Activated naive CD4-positive, alpha-beta T cell treated with anti-CD3 and anti-CD28 coated beads for 36 hours (primary cell): ENCODE results near the gene RNU1-1. TPM values are rescaled to one million over a fixed set of nuclear protein-coding genes. Genes with fewer than 3 reads are reported as not detected.
A peak's percentile ranks its signal among the peaks of the same experiment; 100 is the strongest.
"Not testable (repeated sequence)": the region's sequence is repeated elsewhere in the genome, so short reads cannot be mapped to it uniquely, and the experiment has no call there.

ENCODE experiments used
- CTCF ChIA-PET: fragments of 350-600 bp; sonication (Branson Sonifier 250); formaldehyde crosslinking; loops from one replicate; lab custom pipeline; 2021; ENCODE audit warnings: antibody characterized with exemption; lab: Charles Lee
- DNase-seq: peaks from one replicate; pipeline ENCODE4 v3.0.0-alpha.2; 2020
- H3K27ac Mint-ChIP-seq: one replicate; pipeline ENCODE4 v1.8.0; 2021; ENCODE audit warnings: mild to moderate bottlenecking, mixed read lengths
- H3K27me3 Mint-ChIP-seq: one replicate; pipeline ENCODE4 v1.8.0; 2021; ENCODE audit warnings: low read depth, mixed read lengths
- H3K36me3 Mint-ChIP-seq: one replicate; pipeline ENCODE4 v1.8.0; 2021; ENCODE audit warnings: low read depth, mixed read lengths
- H3K4me1 Mint-ChIP-seq: one replicate; pipeline ENCODE4 v1.8.0; 2021; ENCODE audit warnings: low read depth, mixed read lengths
- H3K4me3 Mint-ChIP-seq: one replicate; pipeline ENCODE4 v1.8.0; 2021; ENCODE audit warnings: mild to moderate bottlenecking, moderate library complexity, mixed read lengths
- H3K9me3 Mint-ChIP-seq: one replicate; pipeline ENCODE4 v1.8.0; 2021; ENCODE audit warnings: mixed read lengths
- intact Hi-C: fragments of 100-400 bp; cut with micrococcal nuclease; formaldehyde crosslinking; loops from one replicate; pipeline ENCODE4 v1.15.1; 2023
- total RNA-seq, 2 experiments: library from RNA; stranded (reverse); gene quantifications; one replicate each; pipeline ENCODE4 v1.2.3, GENCODE V29; 2021

The RNU1-1 gene
- total RNA-seq, 2 experiments from 2014 or later = 1,341 to 1,386 TPM

DNA sequence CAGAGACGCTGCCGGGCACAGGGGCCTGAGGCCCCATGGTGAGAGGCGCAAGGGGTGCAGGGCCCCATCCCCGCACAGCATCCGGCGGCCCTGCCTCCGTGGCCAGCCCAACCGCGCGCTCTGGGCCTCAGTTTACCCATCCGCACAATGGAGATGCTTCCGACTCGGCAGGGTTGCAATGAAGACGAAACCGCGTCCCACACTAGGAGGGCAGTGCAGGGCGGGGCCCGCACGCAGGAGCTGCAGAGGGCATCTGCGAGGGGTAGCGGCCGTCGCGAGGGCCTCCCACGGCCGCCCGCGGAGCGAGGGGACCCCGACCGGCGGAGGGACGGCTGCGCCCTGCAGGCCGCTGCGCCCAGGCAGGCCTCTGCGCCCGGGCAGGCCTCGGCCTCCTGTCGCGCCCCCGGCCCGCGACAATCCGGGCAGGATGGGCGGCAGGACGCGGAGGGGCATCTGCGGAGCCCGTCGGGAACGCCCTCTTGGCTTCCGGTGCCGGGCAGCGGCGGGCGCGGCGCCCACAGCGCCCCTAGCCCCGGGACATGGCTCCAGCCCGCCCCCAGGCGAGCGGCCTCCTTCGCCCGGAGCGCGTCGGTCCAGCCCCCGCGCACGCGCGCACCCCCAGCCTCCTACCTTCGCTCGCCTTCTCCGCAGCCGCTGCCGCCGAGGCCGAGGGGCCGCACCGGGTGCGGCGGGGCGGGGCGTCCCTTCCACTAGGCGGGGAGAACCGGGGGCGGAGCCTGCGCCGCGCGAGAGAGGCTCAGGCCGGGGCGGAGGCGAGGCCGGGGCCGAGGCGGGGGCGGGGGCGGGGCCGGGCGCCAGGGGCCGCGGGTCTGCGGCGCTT, 15.3 kb downstream of the RNU1-1 start:
- peaks cover 13% of the 10 kb centered on the region for H3K4me1 Mint-ChIP-seq
- no peak overlapping the region for H3K27ac Mint-ChIP-seq
- CTCF ChIA-PET = no interaction called here

GRCh38 chr1:16498047-16498446, 16.0 kb downstream of the RNU1-1 start:
- H3K9me3 Mint-ChIP-seq, DNase-seq, H3K27ac Mint-ChIP-seq, H3K27me3 Mint-ChIP-seq, CTCF ChIA-PET, H3K36me3 Mint-ChIP-seq: not testable (repeated sequence)
- Mint-ChIP-seq H3K4me3 (peak overlapping the region; percentile 77), H3K4me1 (peaks cover 15% of the 10 kb centered on the region)
- intact Hi-C loops = loop anchor here (5.0 to 10.0 kb wide), 2 partner anchors 56 to 263 kb away; partner anchors contain the start of genes CPLANE2 and NECAP2

More for the DNA sequence above, 15.3 kb downstream of the RNU1-1 start:
- Mint-ChIP-seq H3K27me3 (no peaks in the 10 kb centered on the region), H3K4me3 (peak overlapping the region; percentile 77), H3K36me3 (no peaks in the 10 kb centered on the region), H3K9me3 (no peaks in the 10 kb centered on the region)
- DNase-seq = peak; percentile 88
- intact Hi-C loops = loop anchor here (1.0 to 10.0 kb wide), 3 partner anchors 56 to 264 kb away; partner anchors contain the start of genes CPLANE2, NECAP2 and SZRD1

DNA sequence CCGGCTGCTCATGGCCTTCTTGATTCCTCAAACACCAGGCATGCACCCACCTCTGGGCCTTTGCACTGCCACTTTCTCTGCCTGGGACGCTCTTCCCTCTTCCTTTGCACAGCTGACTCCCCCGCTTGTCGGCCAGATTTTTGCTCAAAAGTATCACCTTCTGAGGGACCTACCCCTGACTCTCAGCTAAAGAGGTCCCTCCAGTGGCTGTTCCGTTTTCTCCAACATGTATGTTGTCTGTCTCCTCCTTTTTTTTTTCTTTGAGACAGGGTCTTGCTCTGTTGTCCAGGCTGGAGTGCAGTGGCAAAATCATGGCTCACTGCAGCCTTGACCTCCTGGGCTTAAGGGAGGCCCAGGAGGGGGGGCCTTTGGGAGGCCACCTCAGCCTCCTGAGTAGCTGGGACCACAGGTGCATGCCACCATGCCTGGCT, 16.6 kb downstream of the RNU1-1 start:
- Mint-ChIP-seq H3K4me3 (peak overlapping the region; percentile 77), H3K4me1 (peaks cover 20% of the 10 kb centered on the region)
- not testable (repeated sequence) for H3K27ac Mint-ChIP-seq, H3K9me3 Mint-ChIP-seq, H3K27me3 Mint-ChIP-seq, H3K36me3 Mint-ChIP-seq
- peak; percentile 36 for DNase-seq
- CTCF ChIA-PET = interaction anchor here (0.6 to 0.7 kb wide), 3 partner anchors 96 to 370 kb away, joined by 3 to 4 read pairs (median 3); no protein-coding TSS in a partner anchor
- intact Hi-C loops = loop anchor here (5.0 to 10.0 kb wide), 2 partner anchors 55 to 263 kb away; partner anchors contain the start of genes CPLANE2 and NECAP2

GRCh38 chr1:16493731-16494130, 20.4 kb downstream of the RNU1-1 start:
- H3K4me1 Mint-ChIP-seq = peaks cover 19% of the 10 kb centered on the region
- H3K27ac Mint-ChIP-seq, DNase-seq, H3K4me3 Mint-ChIP-seq, H3K27me3 Mint-ChIP-seq, H3K9me3 Mint-ChIP-seq, CTCF ChIA-PET, H3K36me3 Mint-ChIP-seq: not testable (repeated sequence)
- intact Hi-C loops = loop anchor here (10.0 kb wide), 1 partner anchor 259 kb away; the partner anchor contains the start of gene CPLANE2

DNA sequence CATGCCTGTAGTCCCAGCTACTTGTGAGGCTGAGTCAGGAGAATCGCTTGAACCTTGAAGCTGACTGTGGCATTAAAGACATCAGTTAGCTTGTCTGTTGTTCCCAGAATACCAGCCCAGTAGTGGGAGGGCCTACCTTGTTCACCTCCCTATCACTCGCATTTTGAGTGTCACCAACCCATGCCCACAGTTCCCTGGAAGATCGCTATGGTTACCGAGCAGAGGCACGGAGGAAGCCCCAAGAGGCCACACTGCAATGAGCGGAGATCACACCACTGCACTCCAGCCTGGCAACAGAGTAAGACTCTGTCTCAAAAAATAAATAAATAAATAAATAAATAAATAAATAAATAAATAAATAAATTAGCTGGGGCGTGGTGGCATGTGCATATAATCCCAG, 21.1 kb downstream of the RNU1-1 start:
- H3K4me1 Mint-ChIP-seq = peaks cover 17% of the 10 kb centered on the region
- H3K4me3 Mint-ChIP-seq, H3K27me3 Mint-ChIP-seq, CTCF ChIA-PET, H3K9me3 Mint-ChIP-seq, H3K36me3 Mint-ChIP-seq: not testable (repeated sequence)
- peak overlapping the region; percentile 60 for H3K27ac Mint-ChIP-seq
- intact Hi-C loops = loop anchor here (10.0 kb wide), 1 partner anchor 258 kb away; the partner anchor contains the start of gene CPLANE2
- DNase-seq = peak; percentile 74

- Mint-ChIP-seq H3K9me3 (no peaks in the 10 kb centered on the region), H3K4me3 (no peak overlapping the region), H3K27ac (peak overlapping the region; percentile 24), H3K27me3 (no peaks in the 10 kb centered on the region), H3K36me3 (no peaks in the 10 kb centered on the region), H3K4me1 (peaks cover 9% of the 10 kb centered on the region)
- intact Hi-C loops = loop anchor here (10.0 kb wide), 1 partner anchor 256 kb away; the partner anchor contains the start of gene CPLANE2
- DNase-seq = no peak
- CTCF ChIA-PET = no interaction called here
Observed at GRCh38 chr1:16491056-16491675, 22.9 kb downstream of the RNU1-1 start.

DNA sequence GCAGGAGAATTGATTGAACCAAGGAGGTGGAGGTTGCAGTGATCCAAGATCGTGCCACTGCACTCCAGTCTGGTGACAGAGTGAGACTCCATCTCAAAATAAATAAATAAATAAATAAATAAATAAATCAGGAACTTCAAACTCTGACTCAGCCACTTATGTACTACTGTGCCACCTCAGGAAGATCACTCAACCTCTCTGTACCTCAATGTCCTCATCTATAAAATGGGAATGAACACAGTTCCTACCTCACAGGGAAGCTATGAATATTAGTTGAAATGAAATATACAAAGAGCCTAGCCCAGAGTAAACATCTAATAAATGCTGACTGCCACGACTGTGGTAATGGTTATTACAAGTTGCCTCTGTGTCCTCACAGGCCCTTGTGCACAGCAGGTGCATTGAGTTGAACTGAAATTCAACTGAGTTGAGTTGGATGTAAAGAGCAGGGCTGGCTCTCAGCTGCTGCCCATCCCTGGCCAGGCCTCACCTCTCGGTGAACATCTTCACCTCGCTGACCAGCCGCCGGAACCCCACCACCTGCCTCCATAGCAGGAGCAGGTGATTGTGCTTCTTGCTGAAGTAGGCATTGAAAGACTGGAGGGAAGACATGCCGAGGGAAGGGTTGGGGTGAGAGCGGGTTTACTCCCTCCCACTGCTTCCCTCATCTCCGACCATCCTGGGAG, 24.7 kb downstream of the RNU1-1 start:
- H3K9me3 Mint-ChIP-seq, H3K4me3 Mint-ChIP-seq, intact Hi-C loops, DNase-seq, H3K27me3 Mint-ChIP-seq, H3K27ac Mint-ChIP-seq, H3K36me3 Mint-ChIP-seq, CTCF ChIA-PET, H3K4me1 Mint-ChIP-seq: not testable (repeated sequence)

- H3K4me3 Mint-ChIP-seq, CTCF ChIA-PET, H3K27ac Mint-ChIP-seq, DNase-seq, H3K27me3 Mint-ChIP-seq, H3K4me1 Mint-ChIP-seq, H3K36me3 Mint-ChIP-seq, H3K9me3 Mint-ChIP-seq, intact Hi-C loops: not testable (repeated sequence)
Observed at GRCh38 chr1:16487011-16487410, 27.1 kb downstream of the RNU1-1 start.

DNA sequence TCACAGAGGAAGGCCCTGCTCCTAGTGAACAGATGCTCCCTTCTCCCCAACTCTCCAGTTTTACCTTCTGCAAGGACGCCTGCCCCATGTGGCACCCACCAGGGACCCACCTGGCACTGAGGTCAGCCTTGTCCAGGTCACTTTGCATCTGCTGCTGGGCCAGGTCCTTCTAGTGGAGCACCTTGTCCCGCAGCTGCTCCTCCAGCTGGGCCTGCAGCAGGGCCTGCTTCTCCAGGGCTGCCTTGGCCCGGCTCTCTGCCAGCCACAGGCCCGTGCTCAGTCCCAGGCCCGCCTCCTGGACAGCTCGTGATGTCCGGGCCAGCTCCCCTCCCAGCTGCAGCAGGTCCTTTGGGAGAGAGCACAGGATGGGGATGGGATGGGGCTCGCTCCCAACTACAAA, 27.8 kb downstream of the RNU1-1 start:
- intact Hi-C loops, H3K9me3 Mint-ChIP-seq, DNase-seq, H3K27ac Mint-ChIP-seq, H3K4me1 Mint-ChIP-seq, H3K36me3 Mint-ChIP-seq, H3K27me3 Mint-ChIP-seq, H3K4me3 Mint-ChIP-seq, CTCF ChIA-PET: not testable (repeated sequence)

GRCh38 chr1:16484931-16485330, 29.2 kb downstream of the RNU1-1 start:
- CTCF ChIA-PET = no interaction called here
- no peak overlapping the region for H3K4me3 Mint-ChIP-seq
- H3K4me1 Mint-ChIP-seq = no peaks in the 10 kb centered on the region
- H3K27me3 Mint-ChIP-seq = no peaks in the 10 kb centered on the region
- no peak overlapping the region for H3K27ac Mint-ChIP-seq
- intact Hi-C loops = no loop called here
- no peaks in the 10 kb centered on the region for H3K9me3 Mint-ChIP-seq
- peaks cover 3% of the 10 kb centered on the region for H3K36me3 Mint-ChIP-seq
- no peak for DNase-seq

DNA sequence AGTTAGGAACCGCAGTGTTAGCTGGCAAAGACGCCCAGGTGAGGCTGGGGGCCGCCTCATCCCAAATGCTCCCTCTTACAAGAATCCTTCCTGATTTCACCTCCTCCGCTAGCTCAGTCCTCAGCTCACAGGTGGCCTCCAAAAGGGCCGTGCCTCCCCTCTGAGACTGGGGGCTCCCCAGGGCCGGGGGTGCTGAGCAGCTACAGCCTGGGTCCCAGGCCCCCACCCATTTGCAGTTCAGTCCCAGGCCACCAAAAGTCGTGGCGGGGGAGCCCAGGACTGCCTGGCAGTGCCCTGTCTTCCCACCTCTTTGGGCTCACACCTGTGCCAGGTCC, 29.6 kb downstream of the RNU1-1 start:
- Mint-ChIP-seq H3K27ac (no peak overlapping the region), H3K9me3 (no peaks in the 10 kb centered on the region), H3K36me3 (peaks cover 3% of the 10 kb centered on the region), H3K27me3 (no peaks in the 10 kb centered on the region), H3K4me3 (no peak overlapping the region), H3K4me1 (no peaks in the 10 kb centered on the region)
- CTCF ChIA-PET = no interaction called here
- no peak for DNase-seq
- intact Hi-C loops = no loop called here
